Astrocyte (in vitro differentiated cells and primary cell): ENCODE results near the gene SNX4.

Source experiments
- CTCF ChIP-seq: IDR thresholded peaks from 2 replicates; pipeline ENCODE4 v1.5.1; 2011; ENCODE audit warnings: low read depth, mild to moderate bottlenecking, inconsistent platforms, low read length, moderate library complexity; ENCODE audit not compliant: insufficient read depth
- EZH2 ChIP-seq: IDR thresholded peaks from 2 replicates; pipeline ENCODE4 v1.6.1; 2012; ENCODE audit warnings: mild to moderate bottlenecking, low read length, inconsistent platforms; ENCODE audit not compliant: insufficient read depth

GRCh38 chr3:125410922-125411321, 109.1 kb downstream of the SNX4 start:
- TF ChIP-seq CTCF (no peak), EZH2 (no peak)
